HG02571 (cell line): ENCODE results near the gene KLHL9.

Source experiments
- ATAC-seq: cut with Tn5 transposase; IDR thresholded peaks from one replicate; pipeline ENCODE4 v1.9.1; 2021; ENCODE audit warnings: mild to moderate bottlenecking, moderate library complexity; ENCODE audit not compliant: unreplicated experiment

The KLHL9 gene

DNA sequence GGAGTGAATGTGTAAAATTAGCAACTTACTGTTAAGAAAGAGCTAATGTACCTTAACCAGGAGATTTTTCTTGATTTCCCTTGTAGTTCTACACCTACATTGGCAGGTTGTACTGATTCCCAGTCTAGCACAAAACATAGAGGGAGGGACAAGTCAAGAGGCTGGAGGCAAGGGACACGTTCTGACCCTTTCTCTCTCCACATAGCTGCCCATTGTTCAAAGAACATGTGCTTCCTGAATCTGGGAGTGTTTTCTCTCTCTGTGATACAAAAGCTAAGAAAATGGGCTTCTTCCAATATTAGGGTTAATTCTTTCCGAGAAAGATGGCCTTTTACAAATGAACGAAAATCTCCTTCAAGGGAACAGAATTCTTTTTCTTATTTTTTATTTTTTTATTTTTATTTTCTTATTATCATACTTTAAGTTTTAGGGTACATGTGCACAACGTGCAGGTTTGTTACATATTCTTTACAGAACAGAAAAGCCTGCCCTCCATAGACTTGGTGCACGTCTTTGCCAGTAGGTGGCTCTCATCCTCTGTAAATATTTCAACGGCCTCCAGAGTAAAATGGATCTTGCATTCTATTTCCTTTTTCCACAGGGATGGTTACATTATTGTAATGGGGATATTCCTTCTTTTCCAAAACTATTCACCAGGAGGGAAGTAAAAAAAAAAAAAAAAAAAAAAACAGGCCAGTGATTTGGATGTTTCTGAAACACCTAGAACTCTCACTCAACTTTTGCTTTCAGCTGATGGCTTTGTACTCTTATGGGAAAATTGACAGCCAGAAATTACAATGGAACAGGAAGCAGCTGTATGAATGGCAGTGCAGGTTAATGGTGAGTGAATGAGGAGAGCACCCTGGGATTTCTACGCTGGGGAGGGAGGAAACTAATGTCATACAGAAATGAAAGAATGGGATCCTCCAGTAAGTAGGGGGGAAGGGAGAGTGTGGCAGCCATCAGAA, 17.0 kb downstream of the KLHL9 start:
- peak; percentile 73 for ATAC-seq

DNA sequence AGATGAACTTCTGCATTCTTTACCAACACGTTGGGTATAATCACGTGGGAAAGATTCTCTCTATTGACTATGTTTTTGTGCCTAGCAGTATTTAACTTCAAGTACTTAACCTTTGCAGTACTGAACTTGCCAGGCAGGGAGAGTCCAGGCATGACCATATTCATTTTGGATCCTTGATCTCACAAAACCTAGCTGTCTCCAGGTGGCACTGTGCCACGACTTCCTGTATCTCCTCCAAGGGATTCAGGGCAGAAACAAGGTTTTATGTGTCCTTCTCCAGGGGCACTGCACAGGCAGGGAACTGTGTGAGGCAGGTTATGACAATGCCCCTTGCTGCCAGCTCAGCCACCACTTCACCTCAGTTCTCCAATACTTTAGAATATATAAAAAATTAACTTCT, 18.3 kb downstream of the KLHL9 start:
- ATAC-seq, result no peak

GRCh38 chr9:21316032-21316842, 19.0 kb downstream of the KLHL9 start:
- ATAC-seq, result no peak

- no peak for ATAC-seq
Observed at GRCh38 chr9:21314152-21314551, 21.1 kb downstream of the KLHL9 start.

- no peak for ATAC-seq
Observed at GRCh38 chr9:21311889-21312288, 23.3 kb downstream of the KLHL9 start.

DNA sequence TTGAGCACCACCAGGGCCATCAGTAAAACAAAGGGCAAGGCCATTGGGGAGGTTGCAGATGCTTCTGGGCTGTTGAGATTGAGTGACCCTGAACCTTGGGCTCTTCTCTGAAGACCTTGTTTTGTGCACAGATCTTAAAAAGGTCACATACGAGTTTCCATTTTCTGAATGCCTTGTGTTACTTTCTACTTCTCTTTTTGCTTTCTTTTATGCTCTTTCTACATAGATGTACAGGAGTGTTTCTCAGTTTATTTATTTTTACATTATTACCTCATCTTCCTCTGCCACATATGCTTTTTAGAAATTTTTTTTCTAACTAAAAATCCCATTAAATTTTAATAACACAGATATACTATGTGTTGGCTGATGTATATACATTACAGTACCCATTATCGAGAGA, 30.0 kb downstream of the KLHL9 start, which contains the start of gene IFNA5:
IFNA5 (minus strand) TSS at position 101 of the 400 bp plus-strand sequence; CDS start at position 44, 57 bp downstream.
- ATAC-seq, result no peak

DNA sequence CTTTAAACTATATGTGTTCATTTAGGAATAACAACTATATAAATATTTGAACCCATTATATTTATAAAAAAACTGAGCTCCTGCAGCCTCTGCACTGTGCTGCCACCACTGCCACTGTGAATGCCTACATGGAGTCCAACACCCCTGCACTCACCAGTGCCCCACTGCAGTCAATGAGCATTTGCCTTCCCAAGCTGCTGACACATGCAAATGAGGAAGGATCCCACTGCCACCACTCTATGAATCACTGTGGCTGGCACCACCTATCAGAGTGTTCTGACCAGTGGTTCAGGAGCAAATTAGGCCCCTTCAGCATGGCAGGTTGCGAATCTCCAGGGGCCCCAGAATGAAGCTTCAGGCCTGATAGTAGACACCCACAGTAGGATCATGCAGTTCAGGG, 39.2 kb downstream of the KLHL9 start:
- ATAC-seq, result no peak

DNA sequence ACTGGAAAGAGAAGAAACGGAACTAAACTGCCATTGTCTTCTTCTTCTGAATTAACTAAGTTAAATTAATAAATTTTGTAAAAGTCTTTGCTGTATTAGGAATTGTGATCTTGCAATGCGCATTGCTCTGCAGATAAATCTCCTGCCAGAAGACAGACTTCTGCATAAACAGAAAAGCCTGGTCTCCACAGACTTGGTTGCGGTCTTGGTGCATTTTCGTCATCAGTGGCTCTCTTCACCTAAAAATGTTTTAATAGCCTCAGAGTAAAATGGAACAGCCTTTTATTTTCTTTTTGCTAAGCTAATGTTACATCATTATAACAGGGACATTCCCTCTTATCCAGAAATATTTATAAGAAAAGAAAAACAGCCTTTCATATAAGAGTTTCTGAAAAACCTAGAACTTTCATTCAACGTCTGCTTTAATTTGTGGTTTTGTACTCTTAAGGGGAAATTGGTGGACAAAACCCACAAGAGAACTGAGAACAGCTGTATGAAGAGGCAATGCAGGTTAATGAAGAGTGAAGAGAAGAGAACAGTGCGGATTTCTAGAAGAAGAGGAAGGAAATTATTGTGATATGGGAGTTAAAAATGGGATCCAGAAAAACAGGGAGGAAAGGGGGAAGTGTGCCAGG, 40.2 kb downstream of the KLHL9 start:
- peak; percentile 85 for ATAC-seq

DNA sequence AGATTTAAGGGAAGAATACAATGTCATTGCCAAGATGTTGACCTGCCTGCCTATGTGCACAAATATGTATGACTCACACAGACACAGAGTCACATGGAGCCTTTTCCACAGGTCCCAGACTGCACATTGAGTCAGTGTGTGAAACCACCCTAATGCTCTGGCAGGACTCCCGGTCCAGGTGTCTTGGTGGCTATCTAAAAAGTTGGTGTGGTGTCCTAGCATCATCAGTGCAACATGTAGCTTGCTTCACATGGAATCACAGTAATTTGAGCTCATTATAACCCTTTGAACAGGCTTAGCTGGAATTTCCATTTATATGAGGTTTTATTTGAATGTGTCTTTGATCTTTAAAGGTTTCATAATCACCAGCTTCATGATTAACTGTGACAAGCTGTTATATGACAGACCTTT, 40.8 kb downstream of the KLHL9 start:
- peak; percentile 50 for ATAC-seq

GRCh38 chr9:21289848-21290247, 45.4 kb downstream of the KLHL9 start:
- no peak for ATAC-seq

DNA sequence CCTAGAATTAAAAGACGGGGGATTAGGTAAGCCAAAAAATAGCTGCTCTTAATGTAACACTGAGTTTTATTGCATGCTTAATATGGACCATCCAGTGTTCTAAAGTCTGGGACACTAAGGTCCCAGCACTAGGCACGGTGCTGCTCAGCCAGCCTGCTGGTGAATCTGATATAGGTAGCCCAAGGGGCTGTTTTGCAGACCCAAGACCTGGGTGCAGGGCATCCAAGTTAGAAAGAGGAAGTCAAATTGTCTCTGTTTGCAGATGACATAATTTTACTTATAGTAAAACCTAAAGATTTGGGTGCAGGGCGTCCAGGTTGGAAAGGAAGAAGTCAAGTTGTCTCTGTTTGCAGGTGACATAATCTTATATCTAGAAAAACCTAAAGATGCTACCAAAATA, 47.9 kb downstream of the KLHL9 start:
- no peak for ATAC-seq

GRCh38 chr9:21286659-21287058, 48.5 kb downstream of the KLHL9 start:
- no peak for ATAC-seq

DNA sequence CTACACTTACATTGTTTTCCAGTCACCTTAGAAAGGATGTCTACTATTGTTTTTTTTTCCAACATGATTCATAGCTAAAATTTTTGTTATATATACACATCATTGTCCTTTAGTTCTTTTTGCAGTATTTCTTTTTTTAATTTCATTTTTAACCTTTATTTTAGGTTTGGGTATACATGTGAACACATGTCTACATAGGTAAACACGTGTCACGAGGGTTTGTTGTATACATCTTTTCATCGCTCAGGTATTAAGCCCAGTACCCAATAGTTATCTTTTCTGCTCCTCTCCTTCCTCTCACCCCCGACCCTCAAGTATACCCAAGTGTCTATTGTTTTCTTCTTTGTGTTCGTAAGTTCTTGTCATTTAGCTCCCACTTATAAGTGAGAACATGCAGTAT, 49.1 kb downstream of the KLHL9 start:
- no peak for ATAC-seq

DNA sequence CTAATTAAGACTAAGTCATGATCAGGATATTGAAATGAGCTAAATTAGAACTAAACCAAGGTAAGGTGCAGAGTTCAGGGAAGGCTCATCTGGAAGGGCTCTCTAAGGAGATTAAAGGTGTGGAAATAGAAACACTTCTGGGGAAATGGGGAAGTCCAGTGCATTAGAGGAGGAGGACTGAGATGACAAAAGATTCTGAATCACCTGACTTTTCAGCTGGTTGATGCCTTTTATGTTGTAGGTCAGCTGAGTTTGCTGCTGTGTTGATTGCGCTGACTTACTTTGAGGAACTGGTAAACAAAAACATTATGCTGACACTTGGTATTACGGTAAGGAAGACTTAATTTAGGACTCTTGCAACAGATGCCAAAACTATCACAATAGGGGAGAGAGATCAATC, 53.9 kb downstream of the KLHL9 start:
- ATAC-seq, result no peak
